Gastroesophageal sphincter (tissue), 4 donors: ENCODE data around the gene EDDM3A. TPM values are rescaled to one million over a fixed set of nuclear protein-coding genes. Genes with fewer than 3 reads are reported as not detected.

Experiments used
- ATAC-seq: fragments of 150-250 bp; one replicate; pipeline ENCODE4 v1.9.1; 2016; ENCODE audit warnings: mild to moderate bottlenecking, moderate library complexity
- H3K27ac ChIP-seq, 4 donors: fragments of 200-600 bp; sonication (generic) in 3 of 4; 1 replicate in 3 of 4; 2 replicates in 1 of 4; pipeline ENCODE4 v1.5.1; 2016 to 2019
- H3K27me3 ChIP-seq: fragments of 200-600 bp; sonication (generic); one replicate; pipeline ENCODE4 v1.5.1; 2019
- H3K36me3 ChIP-seq, 2 donors: fragments of 200-600 bp; sonication (generic); one replicate each; pipeline ENCODE4 v1.5.1; 2019; ENCODE audit warnings: control low read depth in 1 of 2
- H3K4me1 ChIP-seq, 3 donors: fragments of 200-600 bp; sonication (generic); 1 replicate in 2 of 3; 2 replicates in 1 of 3; pipeline ENCODE4 v1.5.1; 2016 to 2019; ENCODE audit warnings: control low read depth in 2 of 3
- H3K4me3 ChIP-seq, 2 donors: fragments of 200-600 bp; sonication (generic); one replicate each; pipeline ENCODE4 v1.5.1; 2019; ENCODE audit warnings: mild to moderate bottlenecking in 1 of 2, moderate library complexity in 1 of 2
- H3K9me3 ChIP-seq, 3 donors: fragments of 200-600 bp; sonication (generic); one replicate each; pipeline ENCODE4 v1.5.1; 2017 to 2019; ENCODE audit warnings: control low read depth in 2 of 3
- EP300 ChIP-seq: sonication (generic); formaldehyde crosslinking; IDR thresholded peaks from one replicate; pipeline ENCODE4 v1.6.1; 2017; ENCODE audit warnings: antibody characterized with exemption, mild to moderate bottlenecking
- POLR2A ChIP-seq, 2 donors: fragments of 450-650 bp; IDR thresholded peaks; one replicate each; pipeline ENCODE4 v1.6.1; 2017; ENCODE audit warnings: antibody characterized with exemption in 2 of 2, mild to moderate bottlenecking in 2 of 2, moderate library complexity in 1 of 2
- POLR2AphosphoS5 ChIP-seq: sonication (generic); formaldehyde crosslinking; IDR thresholded peaks from one replicate; pipeline ENCODE4 v1.6.1; 2017; ENCODE audit warnings: antibody characterized with exemption
- WGBS, 2 donors: methylation state at CpG; one replicate each; pipeline ENCODE4 v1.1.5; 2018; ENCODE audit warnings: low coverage in 1 of 2; 5-methylcytosine and 5-hydroxymethylcytosine counted together
- total RNA-seq, 4 donors: library from RNA; depleted of rRNA; stranded (reverse); fragments of >200 nt; gene quantifications; one replicate each; pipeline ENCODE4 v1.1.0, GENCODE V29; 2016
- TF ChIP-seq, protein P1 (sequence below), 4 experiments: fragments of 200-600 bp in 2 of 4; fragments of 450-650 bp in 2 of 4; sonication (generic) in 1 of 4; IDR thresholded peaks; one replicate each; pipeline ENCODE4 v1.5.1; 2017 to 2019; ENCODE audit warnings: antibody characterized with exemption in 4 of 4, mild to moderate bottlenecking in 2 of 4, moderate library complexity in 2 of 4

EDDM3A gene
- total RNA-seq, 4 donors from 2014 or later = not detected

DNA sequence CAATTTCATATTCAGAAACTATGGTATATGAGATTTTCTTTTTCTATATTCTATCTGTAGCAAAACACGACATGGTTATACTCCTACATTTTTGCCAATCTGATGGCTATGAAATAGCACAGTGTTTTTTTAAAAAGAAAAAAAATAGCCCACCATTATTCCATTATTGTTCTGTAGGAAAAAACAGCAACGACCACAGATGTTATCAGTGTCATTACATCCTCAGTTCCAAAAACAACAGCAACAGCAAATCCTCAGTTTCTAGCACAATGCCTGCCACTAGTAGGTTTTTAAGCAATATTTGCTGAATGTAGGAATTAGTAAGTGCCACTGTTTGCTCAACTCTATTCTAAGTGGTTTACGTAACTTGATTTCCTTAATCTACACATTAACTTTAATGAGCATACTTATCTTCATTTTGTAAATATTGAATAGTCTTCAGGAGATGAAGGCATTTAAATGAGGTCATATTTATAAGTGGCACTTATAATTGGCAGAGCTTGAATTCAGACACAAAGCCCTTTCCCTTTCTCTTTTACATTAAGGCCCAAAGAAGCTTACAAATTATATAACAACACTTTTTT, 43.6 kb downstream of the EDDM3A start:
- no peaks in the 10 kb centered on the region for H3K36me3 ChIP-seq
- H3K9me3 ChIP-seq = no peaks in the 10 kb centered on the region
- no peak overlapping the region for H3K4me3 ChIP-seq
- no peak for ATAC-seq
- H3K27me3 ChIP-seq = no peaks in the 10 kb centered on the region
- TF ChIP-seq EP300 = no peak
- TF ChIP-seq, protein P1, sequence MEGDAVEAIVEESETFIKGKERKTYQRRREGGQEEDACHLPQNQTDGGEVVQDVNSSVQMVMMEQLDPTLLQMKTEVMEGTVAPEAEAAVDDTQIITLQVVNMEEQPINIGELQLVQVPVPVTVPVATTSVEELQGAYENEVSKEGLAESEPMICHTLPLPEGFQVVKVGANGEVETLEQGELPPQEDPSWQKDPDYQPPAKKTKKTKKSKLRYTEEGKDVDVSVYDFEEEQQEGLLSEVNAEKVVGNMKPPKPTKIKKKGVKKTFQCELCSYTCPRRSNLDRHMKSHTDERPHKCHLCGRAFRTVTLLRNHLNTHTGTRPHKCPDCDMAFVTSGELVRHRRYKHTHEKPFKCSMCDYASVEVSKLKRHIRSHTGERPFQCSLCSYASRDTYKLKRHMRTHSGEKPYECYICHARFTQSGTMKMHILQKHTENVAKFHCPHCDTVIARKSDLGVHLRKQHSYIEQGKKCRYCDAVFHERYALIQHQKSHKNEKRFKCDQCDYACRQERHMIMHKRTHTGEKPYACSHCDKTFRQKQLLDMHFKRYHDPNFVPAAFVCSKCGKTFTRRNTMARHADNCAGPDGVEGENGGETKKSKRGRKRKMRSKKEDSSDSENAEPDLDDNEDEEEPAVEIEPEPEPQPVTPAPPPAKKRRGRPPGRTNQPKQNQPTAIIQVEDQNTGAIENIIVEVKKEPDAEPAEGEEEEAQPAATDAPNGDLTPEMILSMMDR (IDR thresholded peaks at IDR 0.05) = no peak
- no peak for TF ChIP-seq POLR2A (IDR thresholded peaks at IDR 0.05)
- TF ChIP-seq POLR2AphosphoS5 = no peak
- 65 to 80% methylated on average over 3 of the region's 3 CpGs for WGBS, 2 donors
- H3K4me1 ChIP-seq = no peaks in the 10 kb centered on the region
- no peak overlapping the region for H3K27ac ChIP-seq

DNA sequence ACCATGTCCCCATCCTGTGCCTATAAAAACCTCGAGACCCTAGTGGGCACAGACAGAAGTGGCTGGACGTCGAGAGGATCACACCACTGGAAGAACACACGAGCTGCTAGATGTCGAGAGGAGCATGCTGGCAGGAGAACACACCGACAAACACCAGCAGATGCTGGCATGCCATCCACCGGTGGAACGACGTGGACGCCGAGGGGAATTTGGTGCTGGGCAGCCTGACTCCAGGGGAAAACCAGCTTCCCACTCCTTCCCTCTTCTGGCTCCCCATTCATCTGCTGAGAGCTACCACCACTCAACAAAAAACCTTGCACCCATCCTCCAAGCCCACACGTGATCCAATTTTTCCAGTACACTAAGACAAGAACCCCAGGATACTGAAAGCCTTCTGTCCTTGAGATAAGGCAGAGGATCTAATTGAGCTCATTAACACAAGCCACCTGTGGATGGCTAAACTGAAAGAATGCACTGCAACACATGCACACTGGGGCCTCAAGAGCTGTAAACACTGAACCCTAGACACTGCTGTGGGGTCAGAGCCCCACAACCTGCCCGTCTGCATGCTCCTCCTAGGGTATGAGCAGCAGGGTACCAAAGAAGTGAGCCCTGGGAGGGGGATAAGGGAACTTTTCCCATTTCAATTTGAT, 44.9 kb downstream of the EDDM3A start:
- Histone ChIP-seq H3K4me1 (no peaks in the 10 kb centered on the region), H3K27ac (no peak overlapping the region), H3K36me3 (no peaks in the 10 kb centered on the region), H3K4me3 (no peak overlapping the region), H3K9me3 (no peaks in the 10 kb centered on the region), H3K27me3 (no peaks in the 10 kb centered on the region)
- TF ChIP-seq POLR2A (IDR thresholded peaks at IDR 0.05) (no peak), EP300 (no peak), POLR2AphosphoS5 (no peak)
- TF ChIP-seq, protein P1 (IDR thresholded peaks at IDR 0.05) = no peak
- no peak for ATAC-seq
- 77% methylated on average over 7 of the region's 13 CpGs; no CpG with 5 or more reads in 1 of the 2 donors for WGBS, 2 donors

DNA sequence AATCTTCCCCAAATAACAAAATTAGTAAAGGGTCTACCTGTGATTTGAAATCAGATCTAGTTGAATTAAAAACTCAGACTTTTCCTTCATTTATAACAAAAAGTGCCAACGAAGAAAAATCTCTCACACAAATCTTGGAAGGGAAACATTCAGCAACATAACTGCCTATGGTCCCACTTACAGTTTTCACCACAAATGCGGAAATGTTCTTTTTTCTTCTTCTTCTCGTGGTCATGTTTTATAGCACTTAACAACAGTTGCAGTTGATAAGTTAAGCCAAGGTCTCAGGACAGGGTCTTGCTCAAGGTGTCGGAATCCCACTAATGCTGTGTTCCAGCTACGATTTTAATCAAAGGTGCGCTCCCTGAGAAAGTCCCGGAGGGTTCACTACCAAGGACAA, 45.5 kb downstream of the EDDM3A start:
- no peaks in the 10 kb centered on the region for H3K36me3 ChIP-seq
- no peak for ATAC-seq
- H3K4me3 ChIP-seq = no peak overlapping the region
- H3K27ac ChIP-seq = no peak overlapping the region
- 72 to 78% methylated on average over 7 of the region's 7 CpGs for WGBS, 2 donors
- no peaks in the 10 kb centered on the region for H3K9me3 ChIP-seq
- H3K27me3 ChIP-seq = no peaks in the 10 kb centered on the region
- TF ChIP-seq POLR2AphosphoS5 (no peak), POLR2A (IDR thresholded peaks at IDR 0.05) (no peak), EP300 (no peak)
- TF ChIP-seq, protein P1 (IDR thresholded peaks at IDR 0.05) = no peak
- H3K4me1 ChIP-seq = no peaks in the 10 kb centered on the region

DNA sequence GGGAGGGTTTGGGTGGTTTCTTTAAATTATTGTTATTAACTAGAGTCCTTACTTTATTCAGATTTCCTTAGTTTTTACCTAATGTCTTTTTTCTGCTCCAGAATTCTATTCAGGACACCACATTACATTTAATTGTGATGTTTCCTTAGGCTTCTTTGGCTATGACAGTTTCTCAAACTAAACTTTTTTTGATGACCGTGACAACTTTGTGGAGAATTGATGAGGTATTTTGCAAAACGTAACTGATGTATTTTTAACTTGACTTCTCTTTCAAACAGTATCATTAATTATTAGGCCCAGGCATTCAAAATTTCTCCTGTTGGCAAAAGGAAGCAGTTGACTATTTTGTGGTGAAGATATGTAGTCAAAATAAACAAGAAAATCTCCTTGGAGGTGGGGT, 45.9 kb downstream of the EDDM3A start:
- Histone ChIP-seq H3K9me3 (no peaks in the 10 kb centered on the region), H3K27ac (no peak overlapping the region), H3K27me3 (no peaks in the 10 kb centered on the region), H3K36me3 (no peaks in the 10 kb centered on the region), H3K4me1 (no peaks in the 10 kb centered on the region), H3K4me3 (no peak overlapping the region)
- TF ChIP-seq POLR2AphosphoS5 (no peak), POLR2A (IDR thresholded peaks at IDR 0.05) (no peak), EP300 (no peak)
- TF ChIP-seq, protein P1 (IDR thresholded peaks at IDR 0.05) = no peak
- WGBS, 2 donors = 11 to 24% methylated on average over 2 of the region's 2 CpGs
- no peak for ATAC-seq

DNA sequence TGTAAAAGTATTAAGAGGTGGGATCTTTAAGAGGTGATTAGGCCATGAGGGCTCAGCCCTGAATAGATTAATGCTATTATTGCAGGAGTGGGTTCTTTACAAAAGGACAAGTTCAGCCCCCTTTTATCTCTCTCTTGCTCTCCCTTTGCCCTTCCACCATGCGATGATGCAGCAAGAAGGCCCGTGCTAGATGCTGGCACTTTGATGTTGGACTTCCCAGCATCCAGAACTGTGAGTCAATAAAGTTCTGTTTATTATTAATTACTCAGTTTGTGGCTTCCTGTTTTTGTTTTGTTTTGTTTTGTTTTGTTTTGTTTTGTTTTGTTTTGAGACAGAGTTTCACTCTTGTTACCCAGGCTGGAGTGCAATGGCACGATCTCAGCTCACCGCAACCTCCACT, 46.9 kb downstream of the EDDM3A start:
- H3K36me3 ChIP-seq = no peaks in the 10 kb centered on the region
- H3K27me3 ChIP-seq = no peaks in the 10 kb centered on the region
- no peaks in the 10 kb centered on the region for H3K4me1 ChIP-seq
- ATAC-seq = no peak
- no peak overlapping the region for H3K27ac ChIP-seq
- H3K4me3 ChIP-seq = no peak overlapping the region
- WGBS, 2 donors = 95 to 96% methylated on average over 2 to 4 of the region's 4 CpGs
- H3K9me3 ChIP-seq = no peaks in the 10 kb centered on the region
- TF ChIP-seq POLR2AphosphoS5 (no peak), POLR2A (IDR thresholded peaks at IDR 0.05) (no peak), EP300 (no peak)
- TF ChIP-seq, protein P1 (IDR thresholded peaks at IDR 0.05) = no peak
